Measurements from ENCODE around the gene KCNMA1.
"Not testable (repeated sequence)": the region's sequence is repeated elsewhere in the genome, so short reads cannot be mapped to it uniquely, and the experiment has no call there.

Gene KCNMA1
- total RNA-seq: 0 to 0.97 (median 0.32) reads per million in 4 experiments

DNA sequence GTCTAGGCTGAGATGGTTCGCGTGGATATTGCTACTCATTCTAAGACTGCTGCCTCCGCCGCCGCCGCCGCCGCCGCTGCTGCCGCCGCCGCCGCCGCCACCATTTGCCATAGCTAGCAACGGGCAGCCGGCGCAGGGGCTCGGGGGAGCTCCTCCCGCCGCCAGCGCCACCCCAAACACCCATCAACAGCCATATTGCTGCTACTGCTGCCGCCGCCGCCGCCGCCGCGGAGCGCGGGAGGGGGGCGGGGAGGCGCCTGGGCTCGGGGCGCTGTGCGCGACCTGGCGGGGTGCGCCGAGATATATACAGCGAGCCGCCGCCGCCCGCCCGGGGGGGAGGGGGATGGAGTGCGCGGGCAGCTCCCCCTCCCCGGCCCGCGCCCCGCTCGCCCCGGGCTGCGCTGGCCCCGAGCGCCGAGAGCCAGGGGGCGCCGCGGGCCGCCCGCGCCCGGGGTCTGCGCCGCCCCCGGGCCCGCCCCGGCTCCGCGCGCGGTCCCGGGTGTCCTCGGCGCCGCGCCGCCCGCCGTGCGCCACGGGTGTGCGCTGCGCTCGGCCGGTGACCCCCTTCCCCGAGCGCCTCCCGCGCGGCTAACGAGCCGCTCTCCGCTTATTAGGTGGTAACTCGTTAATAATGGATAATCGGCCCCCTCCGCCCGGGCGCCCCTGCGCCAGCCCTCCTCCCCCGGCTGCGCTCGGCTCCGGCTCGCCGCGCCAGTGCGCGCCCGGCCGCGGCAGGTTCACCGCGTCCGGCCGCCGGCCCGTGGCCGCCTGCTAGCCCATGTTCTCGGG is at the start of gene KCNMA1:
Gene KCNMA1, minus strand, starts transcription at position 277 of the 789 bp plus-strand sequence.
- DNase-seq: no peak

DNA sequence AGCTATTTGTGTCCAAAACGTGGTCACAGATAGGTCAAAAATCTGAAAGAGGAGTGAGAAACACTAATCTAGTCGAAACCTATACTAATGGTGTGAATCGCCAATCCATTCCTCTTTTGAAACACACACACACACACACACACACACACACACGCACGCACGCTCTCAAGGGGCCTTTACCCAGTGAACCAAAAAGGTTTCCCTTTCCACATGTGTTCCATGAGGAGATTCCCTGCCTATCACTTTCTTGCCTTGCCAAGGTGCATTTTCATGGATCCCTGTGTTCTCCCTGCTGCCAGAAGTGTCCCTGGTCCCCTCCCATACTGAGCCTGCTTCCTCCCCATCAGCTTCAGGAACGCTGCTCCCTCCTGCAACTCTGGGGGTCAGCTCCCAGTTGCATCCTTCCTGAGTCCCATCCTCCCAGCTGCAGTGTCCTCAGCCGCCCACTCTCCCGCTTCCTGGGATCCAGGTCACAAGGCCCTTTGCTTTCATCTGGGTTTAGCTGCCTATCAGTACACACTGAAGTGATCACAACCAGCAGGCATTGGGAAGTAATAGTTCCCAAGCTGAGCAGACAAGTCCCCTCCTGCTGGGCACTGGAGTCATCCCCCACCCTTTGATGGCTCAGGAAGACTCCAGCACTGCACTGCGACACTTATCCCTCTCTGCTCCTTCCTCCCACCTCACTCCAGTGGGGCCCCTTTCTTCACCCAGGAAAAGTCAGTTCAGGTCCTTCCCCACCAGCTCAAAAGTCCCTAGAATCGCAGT is 49.2 kb upstream of the KCNMA1 start:
- no peak for DNase-seq

DNA sequence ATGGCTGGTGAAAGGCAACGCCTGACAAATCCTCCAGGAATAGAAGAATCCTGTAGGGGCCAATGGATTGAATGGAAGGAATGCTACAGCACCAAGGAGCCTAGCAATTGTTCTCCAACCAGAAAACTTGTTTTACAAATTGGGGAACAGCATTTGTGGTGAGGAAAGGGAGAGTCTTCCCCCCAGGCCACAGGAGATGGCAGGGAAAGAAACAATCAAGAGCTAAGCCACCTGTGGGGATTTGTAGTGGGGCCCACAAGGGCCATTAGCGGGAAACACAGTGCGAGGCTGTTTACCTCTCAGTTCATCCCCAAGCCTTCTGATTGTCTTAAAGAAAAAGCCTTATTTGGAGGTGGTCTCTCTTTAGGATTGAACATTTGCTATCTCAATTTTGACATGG is 48.5 kb upstream of the KCNMA1 start:
- no peak for DNase-seq

DNA sequence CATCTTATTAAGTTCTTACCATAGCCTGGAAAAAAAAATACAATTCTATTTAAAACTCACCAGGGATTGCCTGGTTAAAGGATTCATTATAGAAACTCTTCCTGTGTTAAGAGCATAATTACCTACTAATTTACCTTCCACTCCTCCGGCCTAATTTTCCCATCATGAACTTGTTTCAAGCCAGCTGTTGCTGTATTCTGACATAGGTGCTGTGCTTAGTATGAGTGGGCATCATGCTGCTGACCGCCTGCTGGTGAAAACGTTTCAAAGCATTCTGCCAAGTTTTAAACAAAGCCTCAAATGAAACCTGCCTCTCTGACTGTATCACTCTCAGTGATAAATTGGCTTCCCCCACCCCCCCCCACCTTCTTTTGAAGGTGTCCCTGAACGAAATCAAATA is 47.8 kb upstream of the KCNMA1 start:
- no peak for DNase-seq

DNA sequence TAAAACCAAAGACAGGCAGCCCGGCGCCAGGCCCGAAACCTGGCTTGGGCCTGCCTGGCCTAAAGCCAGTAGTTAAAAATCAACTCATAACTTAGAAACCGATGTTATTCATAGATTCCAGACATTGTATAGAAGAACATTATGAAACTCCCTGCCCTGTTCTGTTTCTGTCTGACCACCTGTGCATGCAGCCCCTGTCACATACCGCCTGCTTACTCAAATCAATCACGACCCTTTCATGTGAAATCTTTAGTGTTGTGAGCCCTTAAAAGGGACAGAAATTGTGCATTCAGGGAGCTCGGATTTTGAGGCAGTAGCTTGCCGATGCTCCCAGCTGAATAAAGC is 45.5 kb upstream of the KCNMA1 start:
- not testable (repeated sequence) for DNase-seq

DNA sequence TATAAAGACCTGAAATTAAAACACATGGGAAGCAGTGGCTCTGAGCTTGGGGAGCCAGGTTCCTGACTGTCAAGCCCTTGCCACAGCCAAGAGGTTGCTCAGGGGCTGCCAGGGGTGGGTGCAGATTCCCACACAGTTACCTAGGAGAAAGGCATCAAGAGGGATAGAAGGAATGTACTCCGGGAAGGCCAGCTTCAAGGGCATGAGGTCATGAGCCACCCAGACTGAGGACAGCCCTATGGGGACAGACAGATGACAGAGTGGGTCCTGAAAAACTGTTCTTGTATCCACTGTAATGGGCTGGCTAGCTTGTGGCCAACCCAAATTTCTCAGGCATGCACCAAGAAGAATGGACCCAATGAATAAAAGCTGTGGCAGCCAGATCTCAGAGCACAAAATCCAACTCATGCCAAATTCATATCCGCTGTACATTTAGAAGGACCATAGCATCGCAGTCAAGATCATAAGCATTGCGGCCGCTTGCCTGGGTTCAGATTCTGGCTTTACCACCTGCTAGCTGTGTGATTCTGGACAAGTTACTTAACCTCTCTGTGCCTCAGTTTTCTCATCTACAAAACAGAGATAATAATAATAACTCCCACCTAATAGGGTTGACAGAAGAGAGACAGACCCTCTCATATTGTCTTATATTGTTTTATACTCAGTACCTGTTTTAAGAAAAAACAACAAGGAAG is 44.9 kb upstream of the KCNMA1 start:
- DNase-seq: no peak

- DNase-seq: no peak
Observed at GRCh38 chr10:77681839-77682238, 44.2 kb upstream of the KCNMA1 start.

GRCh38 chr10:77680811-77681210 is 43.2 kb upstream of the KCNMA1 start:
- DNase-seq: no peak

DNA sequence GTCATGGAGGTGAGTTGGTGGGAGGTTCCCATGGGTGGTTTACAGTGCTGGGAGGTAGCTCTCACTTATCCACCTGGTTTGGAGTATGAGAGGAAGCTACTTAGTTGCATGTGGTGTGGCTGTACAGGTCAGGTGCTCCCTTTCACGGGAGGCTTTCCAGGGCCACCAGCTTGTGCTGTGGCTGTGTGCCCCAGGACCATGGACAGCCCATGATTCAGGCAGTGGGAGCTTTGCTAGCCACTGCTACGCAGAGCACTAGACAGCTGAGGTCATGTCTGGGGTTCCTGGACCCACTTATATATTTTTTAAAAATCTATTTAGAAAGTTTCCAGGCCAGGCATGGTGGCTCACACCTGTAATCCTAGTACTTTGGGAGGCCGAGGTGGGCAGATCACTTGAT is 42.5 kb upstream of the KCNMA1 start:
- DNase-seq: no peak

DNA sequence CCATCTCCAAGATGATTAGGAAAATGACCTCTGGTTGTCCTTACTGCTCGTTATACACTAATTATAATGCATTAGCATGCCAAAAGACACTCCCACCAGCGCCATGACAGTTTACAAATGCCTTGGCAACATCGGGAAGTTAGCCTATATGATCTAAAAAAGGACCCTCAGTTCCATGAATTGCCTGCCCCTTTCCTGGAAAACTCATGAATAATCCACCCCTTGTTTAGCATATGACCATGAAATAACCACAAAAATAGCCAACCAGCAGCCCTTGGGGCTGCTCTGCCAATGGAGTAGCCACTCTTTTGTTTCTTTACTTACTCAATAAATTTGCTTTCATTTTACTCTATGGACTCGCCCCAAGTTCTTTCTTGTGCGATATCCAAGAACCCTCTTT is 41.6 kb upstream of the KCNMA1 start:
- no peak for DNase-seq

DNA sequence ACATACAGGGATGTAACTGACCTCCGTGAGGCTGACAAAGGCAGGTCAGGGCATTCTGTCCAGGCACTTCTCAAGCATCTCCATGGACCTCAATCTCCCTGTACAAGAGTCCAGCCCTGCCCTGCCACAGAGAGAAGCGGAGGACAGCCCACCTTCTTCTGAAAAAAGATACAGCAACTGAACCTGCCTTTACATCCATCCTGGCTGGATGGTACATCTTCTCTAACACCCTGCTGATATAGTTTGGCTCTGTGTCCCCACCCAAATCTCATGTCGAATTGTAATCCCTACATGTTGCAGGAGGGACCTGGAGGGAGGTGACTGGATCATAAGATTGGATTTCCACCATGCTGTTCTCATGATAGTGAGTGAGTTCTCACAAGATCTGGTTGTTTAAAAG is 40.5 kb upstream of the KCNMA1 start:
- DNase-seq: no peak

DNA sequence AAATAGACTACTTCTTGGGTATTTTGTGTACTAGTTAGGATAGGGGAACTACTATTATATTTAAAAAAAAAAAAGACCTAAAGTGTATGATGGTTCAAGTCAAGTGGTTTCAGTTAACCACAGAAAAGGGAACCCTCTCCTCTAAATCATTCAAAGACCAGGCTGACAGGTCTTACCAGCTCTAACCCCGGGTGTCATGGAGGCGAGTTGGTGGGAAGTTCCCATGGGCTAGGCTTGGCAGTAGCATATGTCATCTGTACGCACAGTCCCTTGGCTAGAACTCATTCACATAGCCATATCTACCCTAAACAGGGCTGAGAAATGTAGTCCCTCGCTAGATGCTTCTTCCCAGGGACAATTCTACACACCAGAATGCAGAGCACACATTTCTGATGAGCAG is 37.7 kb upstream of the KCNMA1 start:
- DNase-seq: no peak

DNA sequence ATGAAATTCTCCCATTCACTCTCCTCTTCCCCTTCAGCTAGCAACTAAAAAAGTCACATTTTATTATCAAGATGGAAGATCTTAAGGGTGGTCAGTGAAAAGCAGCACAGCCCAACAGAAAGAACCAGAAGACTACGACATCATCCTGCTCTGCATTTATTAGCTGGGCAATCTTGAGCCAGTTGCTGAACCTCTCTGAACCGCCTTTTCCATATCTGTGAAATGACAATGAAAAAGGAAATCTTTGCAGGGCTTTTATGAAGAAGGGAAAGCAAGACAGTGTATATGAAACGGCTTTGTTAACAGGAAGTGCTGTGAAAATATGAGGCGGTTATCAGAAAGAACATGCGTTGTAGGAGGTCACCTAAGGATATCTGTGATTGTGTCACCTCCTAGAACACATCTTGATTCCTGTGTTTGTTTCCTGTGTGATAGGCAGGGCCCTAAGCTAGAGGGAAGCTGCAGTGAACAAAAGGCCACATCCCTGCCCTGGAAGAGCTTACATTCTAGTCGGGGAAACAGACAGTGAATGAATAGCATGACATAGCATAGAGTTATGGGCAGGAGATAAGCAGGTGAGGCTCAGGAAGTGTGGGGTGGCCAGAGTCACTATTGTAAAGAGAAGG is 36.0 kb upstream of the KCNMA1 start:
- no peak for DNase-seq

GRCh38 chr10:77673101-77673500 is 35.5 kb upstream of the KCNMA1 start:
- DNase-seq: no peak

DNA sequence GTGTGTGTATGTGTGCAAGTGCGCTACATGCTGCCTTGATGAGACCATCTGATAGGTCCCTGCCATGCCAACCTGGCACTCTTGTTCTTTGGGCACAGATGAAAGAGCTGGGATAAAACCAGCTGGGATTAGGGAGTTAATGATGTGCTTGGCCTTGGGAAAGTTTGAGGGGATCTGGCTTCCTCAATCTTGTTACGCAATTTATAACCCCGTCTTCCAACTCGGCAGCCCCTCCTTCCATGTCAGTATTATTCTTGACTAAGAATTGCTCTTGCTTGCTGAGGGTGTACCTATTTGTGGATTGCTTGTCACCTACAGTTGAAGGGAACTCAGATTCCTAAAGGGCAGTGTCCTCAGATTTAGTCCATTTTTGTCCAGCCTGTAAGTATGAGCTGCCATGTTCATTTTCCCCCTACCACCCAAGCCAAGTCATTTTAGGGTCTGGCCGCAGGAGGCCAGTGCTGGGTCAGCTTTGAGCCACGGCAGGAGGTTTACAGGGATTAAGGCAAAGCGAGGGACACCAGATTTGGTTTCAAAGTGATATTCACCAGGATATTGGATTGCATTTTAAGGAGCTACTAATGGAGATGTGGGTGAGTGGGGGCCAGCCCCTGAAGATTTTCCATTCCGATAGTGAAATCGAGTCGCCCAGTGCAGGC is 34.1 kb upstream of the KCNMA1 start:
- DNase-seq: no peak

DNA sequence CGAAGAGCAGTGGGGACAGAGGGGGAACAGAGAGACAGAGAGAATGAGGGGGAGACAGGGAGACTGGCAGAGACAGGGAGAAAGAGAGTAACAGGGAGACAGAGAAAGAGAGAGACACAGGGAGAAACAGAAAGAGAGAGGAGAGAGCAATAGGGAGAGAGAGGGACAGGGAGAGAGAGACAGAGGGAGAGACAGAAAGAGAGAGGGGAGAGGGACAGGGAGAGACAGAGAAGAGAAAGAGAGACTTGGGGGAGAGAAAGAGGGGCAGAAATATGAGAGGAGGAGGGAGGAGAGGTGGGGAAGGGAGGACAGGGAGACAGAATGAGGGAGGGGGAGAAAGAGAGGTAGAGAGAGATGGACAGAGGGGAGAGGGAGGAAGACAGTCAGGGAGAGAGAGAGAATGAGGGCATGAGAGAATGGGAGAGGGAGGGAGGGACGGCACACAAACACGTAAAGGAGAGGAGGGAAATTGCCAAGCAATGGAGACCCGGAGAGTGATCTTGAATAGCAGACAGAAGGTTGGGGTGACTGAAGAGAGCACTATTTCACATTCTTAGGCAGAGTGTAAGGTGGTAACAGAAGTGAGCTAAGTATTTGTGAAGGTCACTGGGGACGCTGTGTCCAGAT is 33.3 kb upstream of the KCNMA1 start:
- DNase-seq: no peak

DNA sequence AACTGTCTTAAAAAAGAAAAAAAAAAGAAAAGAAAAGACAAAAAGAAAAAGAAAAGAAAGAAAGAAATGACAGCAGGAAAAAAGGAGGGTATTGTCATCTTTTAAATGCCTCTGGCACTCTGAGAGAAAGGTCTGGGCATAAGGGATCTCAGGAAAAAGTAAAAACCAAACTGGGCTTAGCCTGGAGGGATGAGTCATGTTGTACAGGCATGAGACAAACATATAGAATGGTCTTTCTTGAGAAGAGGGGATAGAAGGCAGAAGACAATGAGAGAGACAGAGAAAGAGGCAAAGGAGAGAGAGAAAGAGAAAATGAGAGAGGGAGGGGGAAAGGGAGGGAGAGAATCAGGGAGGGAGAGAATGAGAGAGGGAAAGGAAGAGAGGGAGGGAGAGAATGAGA is 32.3 kb upstream of the KCNMA1 start:
- DNase-seq: no peak

GRCh38 chr10:77667426-77668324 is 30.1 kb upstream of the KCNMA1 start:
- DNase-seq: no peak

GRCh38 chr10:77666821-77667220 is 29.2 kb upstream of the KCNMA1 start:
- no peak for DNase-seq

GRCh38 chr10:77664696-77665095 is 27.1 kb upstream of the KCNMA1 start:
- no peak for DNase-seq

DNA sequence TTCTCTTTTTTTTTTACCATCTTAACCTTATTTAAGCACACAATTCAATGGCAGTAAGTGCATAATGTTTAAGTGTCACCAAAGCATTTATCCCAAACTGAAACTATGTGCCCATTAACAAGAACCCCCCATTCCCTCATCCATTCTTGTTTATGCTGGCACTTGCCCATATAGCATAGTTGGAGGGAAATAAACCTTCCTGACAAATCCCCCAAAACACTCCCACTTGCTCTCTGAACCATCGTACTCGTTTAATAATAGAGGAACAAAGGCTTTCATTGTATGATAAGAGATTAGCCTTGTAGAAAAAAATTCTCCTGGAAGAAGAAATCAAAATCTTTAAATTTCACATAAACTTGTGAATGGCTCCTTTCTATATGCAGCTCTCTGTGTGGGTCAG is 26.4 kb upstream of the KCNMA1 start:
- DNase-seq: no peak

Measured in effector CD8-positive, alpha-beta T cell (primary cell).